H1 (cell line): Measurements from ENCODE around the gene EIF2B5. TPM values are rescaled to one million over a fixed set of nuclear protein-coding genes. Genes with fewer than 3 reads are reported as not detected.

Source experiments
- CTCF ChIA-PET: fragments of 300-600 bp; sonication (Branson Sonifier 250); formaldehyde crosslinking; loops from one replicate; lab custom pipeline; 2021; ENCODE audit not compliant: partially characterized antibody; lab: Charles Lee
- POLR2A ChIA-PET: fragments of 300-600 bp; sonication (Branson Sonifier 250); formaldehyde crosslinking; loops from one replicate; lab custom pipeline; 2021; ENCODE audit warnings: inconsistent platforms; ENCODE audit not compliant: partially characterized antibody; lab: Charles Lee
- DNase-seq, 2 experiments: peaks; one replicate each; pipeline versions ENCODE4 v3.0.0 to v3.0.0-alpha.2; 2010 to 2022; ENCODE audit warnings: low spot score in 2 of 2, low read depth in 1 of 2, mixed read lengths in 1 of 2
- FAIRE-seq: peaks from 2 replicates; lab custom pipeline; 2011; peaks lifted over from hg19 to GRCh38; lab: Jason Lieb, UNC
- H2AFZ ChIP-seq: 2 replicates; pipeline ENCODE4 v1.8.1; 2012; ENCODE audit warnings: low read length, inconsistent platforms
- H2AK5ac ChIP-seq: 2 replicates; pipeline ENCODE4 v1.6.1; 2013; ENCODE audit warnings: low read depth, low read length
- H2BK120ac ChIP-seq: replicated peaks from 2 replicates; pipeline ENCODE3; 2013; ENCODE audit warnings: low read depth, low read length, inconsistent platforms
- H2BK12ac ChIP-seq: 2 replicates; pipeline ENCODE4 v1.6.1; 2013; ENCODE audit warnings: low read depth, low read length
- H2BK15ac ChIP-seq: 2 replicates; pipeline ENCODE4 v1.6.1; 2013; ENCODE audit warnings: low read length
- H2BK20ac ChIP-seq: 2 replicates; pipeline ENCODE4 v1.6.1; 2013; ENCODE audit warnings: low read length
- H2BK5ac ChIP-seq: 2 replicates; pipeline ENCODE4 v1.6.1; 2013; ENCODE audit warnings: low read depth, low read length
- H3K14ac ChIP-seq: 2 replicates; pipeline ENCODE4 v1.6.1; 2013; ENCODE audit warnings: inconsistent platforms; ENCODE audit not compliant: insufficient read length
- H3K18ac ChIP-seq: 2 replicates; pipeline ENCODE4 v1.6.1; 2013; ENCODE audit warnings: low read length; ENCODE audit errors: extremely low read depth
- H3K23ac ChIP-seq: 2 replicates; pipeline ENCODE4 v1.6.1; 2013; ENCODE audit warnings: inconsistent platforms; ENCODE audit not compliant: insufficient read length
- H3K23me2 ChIP-seq: 2 replicates; pipeline ENCODE4 v1.6.1; 2013; ENCODE audit warnings: low read depth, low read length
- H3K27ac ChIP-seq: 2 replicates; pipeline ENCODE4 v1.6.1; 2011; ENCODE audit warnings: low read depth, low read length, inconsistent platforms
- H3K27me3 ChIP-seq, 4 experiments: replicated peaks in 1 of 4; 1 replicate in 1 of 4; 2 replicates in 3 of 4; pipeline versions ENCODE4 v1.6.1 to v1.8.1; 2011 to 2013; ENCODE audit warnings: low read length in 3 of 4, mild to moderate bottlenecking in 3 of 4, inconsistent platforms in 2 of 4, mixed read lengths in 2 of 4, moderate library complexity in 1 of 4; ENCODE audit not compliant: control insufficient read depth in 3 of 4, insufficient read depth in 3 of 4; ENCODE audit errors: extremely low read depth in 1 of 4
- H3K36me3 ChIP-seq, 4 experiments: 2 replicates each; pipeline versions ENCODE4 v1.6.1 to v1.8.1; 2011 to 2013; ENCODE audit warnings: mild to moderate bottlenecking in 4 of 4, low read length in 3 of 4, moderate library complexity in 2 of 4, control low read depth in 1 of 4, inconsistent platforms in 1 of 4; ENCODE audit not compliant: insufficient read depth in 4 of 4, control insufficient read depth in 2 of 4
- H3K4ac ChIP-seq: replicated peaks from 2 replicates; pipeline ENCODE3; 2013; ENCODE audit warnings: low read length, low read depth, mixed read lengths, inconsistent platforms; ENCODE audit not compliant: insufficient read length
- H3K4me1 ChIP-seq, 4 experiments: replicated peaks in 1 of 4; 1 replicate in 1 of 4; 2 replicates in 3 of 4; pipeline versions ENCODE4 v1.6.1 to v1.8.1; 2011 to 2013; ENCODE audit warnings: low read length in 3 of 4, inconsistent platforms in 2 of 4, mixed read lengths in 1 of 4; ENCODE audit not compliant: insufficient read depth in 4 of 4, control insufficient read depth in 3 of 4
- H3K4me2 ChIP-seq, 2 experiments: 2 replicates each; pipeline versions ENCODE4 v1.6.1 to v1.8.1; 2011 to 2013; ENCODE audit warnings: low read depth in 2 of 2, low read length in 2 of 2, control low read depth in 1 of 2, inconsistent platforms in 1 of 2, mild to moderate bottlenecking in 1 of 2; ENCODE audit not compliant: insufficient read depth in 1 of 2
- H3K4me3 ChIP-seq, 4 experiments: fragments of 200-600, 300-600 bp in 1 of 4; sonication (generic), shearing (Covaris generic), sonication (Bioruptor Twin) in 1 of 4; 2 replicates each; pipeline versions ENCODE4 v1.5.1 to v1.8.1; 2011 to 2016; ENCODE audit warnings: low read length in 4 of 4, low read depth in 3 of 4, control low read depth in 2 of 4, inconsistent platforms in 2 of 4, mild to moderate bottlenecking in 2 of 4, mixed read lengths in 1 of 4, moderate library complexity in 1 of 4; ENCODE audit not compliant: insufficient read depth in 2 of 4; ENCODE audit errors: extremely low read depth in 1 of 4
- H3K56ac ChIP-seq: replicated peaks from 2 replicates; pipeline ENCODE3; 2013; ENCODE audit warnings: low read depth, mild to moderate bottlenecking, mixed read lengths, low read length, inconsistent platforms; ENCODE audit not compliant: insufficient read length
- H3K79me1 ChIP-seq: 2 replicates; pipeline ENCODE4 v1.6.1; 2013; ENCODE audit warnings: low read depth, low read length, control low read depth
- H3K79me2 ChIP-seq, 2 experiments: 2 replicates each; pipeline versions ENCODE4 v1.6.1 to v1.8.1; 2012 to 2013; ENCODE audit warnings: low read length in 2 of 2, mild to moderate bottlenecking in 2 of 2, inconsistent platforms in 1 of 2; ENCODE audit not compliant: insufficient read depth in 2 of 2, control insufficient read depth in 1 of 2
- H3K9ac ChIP-seq, 4 experiments: replicated peaks in 1 of 4; 1 replicate in 1 of 4; 2 replicates in 3 of 4; pipeline versions ENCODE4 v1.6.1 to v1.8.1; 2011 to 2013; ENCODE audit warnings: low read depth in 3 of 4, low read length in 3 of 4, control low read depth in 2 of 4, mild to moderate bottlenecking in 2 of 4, moderate library complexity in 2 of 4, inconsistent platforms in 1 of 4; ENCODE audit errors: extremely low read depth in 1 of 4
- H3K9me3 ChIP-seq, 2 experiments: 2 replicates each; pipeline versions ENCODE4 v1.6.1 to v1.8.1; 2012 to 2013; ENCODE audit warnings: mild to moderate bottlenecking in 2 of 2, moderate library complexity in 2 of 2, control low read depth in 1 of 2, inconsistent platforms in 1 of 2, low read depth in 1 of 2, low read length in 1 of 2, mixed read lengths in 1 of 2; ENCODE audit not compliant: insufficient read depth in 2 of 2
- H4K20me1 ChIP-seq, 2 experiments: replicated peaks in 1 of 2; 2 replicates each; pipeline versions ENCODE3 to v1.8.1; 2011 to 2013; ENCODE audit warnings: inconsistent platforms in 2 of 2, low read length in 2 of 2, mild to moderate bottlenecking in 1 of 2; ENCODE audit not compliant: insufficient read depth in 2 of 2, control insufficient read depth in 1 of 2
- H4K5ac ChIP-seq: 2 replicates; pipeline ENCODE4 v1.6.1; 2013; ENCODE audit warnings: low read length, low read depth, mixed read lengths, inconsistent platforms; ENCODE audit not compliant: insufficient read length
- H4K8ac ChIP-seq: 2 replicates; pipeline ENCODE4 v1.8.0; 2013; ENCODE audit warnings: mild to moderate bottlenecking, moderate library complexity, low read length, inconsistent platforms; ENCODE audit not compliant: insufficient read depth; ENCODE audit errors: extremely low read depth
- H4K91ac ChIP-seq: replicated peaks from 2 replicates; pipeline ENCODE3; 2013; ENCODE audit warnings: low read length, mixed read lengths, inconsistent platforms; ENCODE audit not compliant: insufficient read length
- FOSL1 ChIP-seq: IDR thresholded peaks from 2 replicates; pipeline ENCODE4 v1.6.1; 2011; ENCODE audit warnings: mild to moderate bottlenecking, low read depth, low read length, moderate library complexity; ENCODE audit not compliant: insufficient read depth
- POLR2AphosphoS5 ChIP-seq: IDR thresholded peaks from 2 replicates; pipeline ENCODE4 v1.6.1; 2011; ENCODE audit warnings: low read depth, low read length
- RAD21 ChIP-seq, 2 experiments: IDR thresholded peaks in 1 of 2; conservative IDR thresholded peaks in 1 of 2; 2 replicates each; pipeline ENCODE4 v1.6.1; 2011; ENCODE audit warnings: low read depth in 2 of 2, low read length in 2 of 2, improper control_type of control experiment in 1 of 2, inconsistent platforms in 1 of 2, mild to moderate bottlenecking in 1 of 2, moderate library complexity in 1 of 2
- RFX5 ChIP-seq: IDR thresholded peaks from 2 replicates; pipeline ENCODE4 v1.6.1; 2011; ENCODE audit warnings: low read depth, low read length, improper control_type of control experiment, borderline replicate concordance
- SIN3A ChIP-seq, 2 experiments: IDR thresholded peaks in 1 of 2; conservative IDR thresholded peaks in 1 of 2; 2 replicates each; pipeline ENCODE4 v1.6.1; 2011 to 2012; ENCODE audit warnings: low read length in 2 of 2, improper control_type of control experiment in 1 of 2, low read depth in 1 of 2, mild to moderate bottlenecking in 1 of 2
- WGBS, 2 experiments: shearing (Covaris generic) in 1 of 2; methylation state at CpG; one replicate each; pipeline versions ENCODE4 v1.1.6 to v1.1.7; 2013 to 2015; ENCODE audit warnings: low lambda C conversion rate in 2 of 2, mixed read lengths in 2 of 2, inconsistent platforms in 1 of 2, low coverage in 1 of 2, missing lambda C conversion rate in 1 of 2; ENCODE audit not compliant: insufficient replicate concordance in 2 of 2, insufficient coverage in 1 of 2, insufficient read length in 1 of 2; ENCODE audit errors: extremely low coverage in 1 of 2, missing lambda C conversion rate in 1 of 2; 5-methylcytosine and 5-hydroxymethylcytosine counted together
- polyA plus RNA-seq, 7 experiments: library from polyadenylated mRNA; depleted of rRNA in 3 of 7; stranded (reverse) in 5 of 7; unstranded in 2 of 7; fragments of >200 nt in 5 of 7; fragments of 200-250 nt in 2 of 7; gene quantifications; 1 replicate in 5 of 7; 2 replicates in 1 of 7; 4 replicates in 1 of 7; pipeline versions ENCODE4 v1.2.1 to v1.2.3, GENCODE V29; 2011 to 2013; ENCODE audit warnings: missing spikeins in 2 of 7, mixed read lengths in 2 of 7
- total RNA-seq: library from RNA; stranded (reverse); fragmentation: NEBNext Ultra II Directional; extraction: Animal tissue kit (Norgen Biotek cat#: 25700); gene quantifications from 2 replicates; pipeline ENCODE4 v1.2.1, GENCODE V29; 2021
- TF ChIP-seq, protein P1 (sequence below), 3 experiments: IDR thresholded peaks; 1 replicate in 2 of 3; 2 replicates in 1 of 3; pipeline versions ENCODE4 v1.5.1 to v1.6.1; 2011; ENCODE audit warnings: low read length in 3 of 3, mild to moderate bottlenecking in 3 of 3, inconsistent platforms in 2 of 3, low read depth in 1 of 3, moderate library complexity in 1 of 3; ENCODE audit not compliant: insufficient read depth in 1 of 3; ENCODE audit errors: control extremely low read depth in 1 of 3
- TF ChIP-seq, protein P2 (sequence below): IDR thresholded peaks from 2 replicates; pipeline ENCODE4 v1.6.1; 2011; ENCODE audit warnings: low read depth, mild to moderate bottlenecking, low read length; ENCODE audit not compliant: insufficient read depth

Gene EIF2B5
- total and polyA plus RNA-seq, 2 of the 8 experiments (the other 6 are each of a cell fraction or from before 2014, with no cell fraction given), result 33.1 to 40.0 TPM

DNA sequence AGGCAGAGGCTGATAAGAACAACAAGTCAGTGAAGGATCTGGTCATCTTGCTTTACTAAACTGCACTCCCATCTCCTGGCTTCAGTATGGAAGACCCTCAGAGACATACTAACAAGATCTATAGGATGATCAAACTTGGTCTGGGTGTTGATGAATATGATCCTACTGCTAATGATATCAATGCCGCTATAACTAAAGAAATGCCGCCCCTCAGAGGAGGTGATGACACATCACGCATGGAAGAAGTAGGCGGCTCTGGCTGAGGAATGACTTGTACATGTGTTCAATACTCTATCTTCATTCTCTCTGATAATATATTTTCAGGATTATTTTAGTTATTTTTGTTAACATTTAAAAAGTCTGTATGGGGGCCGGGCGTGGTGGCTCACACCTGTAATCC lies 17.5 kb upstream of the EIF2B5 start:
- Histone ChIP-seq H4K20me1 (no peaks in the 10 kb centered on the region), H3K9me3 (no peaks in the 10 kb centered on the region), H2BK120ac (no peak overlapping the region), H3K4ac (no peak overlapping the region), H2AFZ (no peak overlapping the region), H3K36me3 (no peaks in the 10 kb centered on the region), H3K27me3 (no peaks in the 10 kb centered on the region), H3K23me2 (no peaks in the 10 kb centered on the region), H3K14ac (no peak overlapping the region), H4K91ac (no peak overlapping the region), H3K79me1 (no peaks in the 10 kb centered on the region), H2BK5ac (no peak overlapping the region), H4K5ac (no peak overlapping the region), H3K4me1 (no peaks in the 10 kb centered on the region), H3K4me3 (no peak overlapping the region), H2BK15ac (no peak overlapping the region), H3K79me2 (no peaks in the 10 kb centered on the region), H2BK20ac (no peak overlapping the region), H3K4me2 (no peak overlapping the region), H2AK5ac (no peak overlapping the region), H4K8ac (no peak overlapping the region), H2BK12ac (no peak overlapping the region), H3K9ac (no peak overlapping the region), H3K27ac (no peak overlapping the region), H3K18ac (no peak overlapping the region), H3K56ac (no peak overlapping the region), H3K23ac (no peak overlapping the region)
- TF ChIP-seq, protein P1, sequence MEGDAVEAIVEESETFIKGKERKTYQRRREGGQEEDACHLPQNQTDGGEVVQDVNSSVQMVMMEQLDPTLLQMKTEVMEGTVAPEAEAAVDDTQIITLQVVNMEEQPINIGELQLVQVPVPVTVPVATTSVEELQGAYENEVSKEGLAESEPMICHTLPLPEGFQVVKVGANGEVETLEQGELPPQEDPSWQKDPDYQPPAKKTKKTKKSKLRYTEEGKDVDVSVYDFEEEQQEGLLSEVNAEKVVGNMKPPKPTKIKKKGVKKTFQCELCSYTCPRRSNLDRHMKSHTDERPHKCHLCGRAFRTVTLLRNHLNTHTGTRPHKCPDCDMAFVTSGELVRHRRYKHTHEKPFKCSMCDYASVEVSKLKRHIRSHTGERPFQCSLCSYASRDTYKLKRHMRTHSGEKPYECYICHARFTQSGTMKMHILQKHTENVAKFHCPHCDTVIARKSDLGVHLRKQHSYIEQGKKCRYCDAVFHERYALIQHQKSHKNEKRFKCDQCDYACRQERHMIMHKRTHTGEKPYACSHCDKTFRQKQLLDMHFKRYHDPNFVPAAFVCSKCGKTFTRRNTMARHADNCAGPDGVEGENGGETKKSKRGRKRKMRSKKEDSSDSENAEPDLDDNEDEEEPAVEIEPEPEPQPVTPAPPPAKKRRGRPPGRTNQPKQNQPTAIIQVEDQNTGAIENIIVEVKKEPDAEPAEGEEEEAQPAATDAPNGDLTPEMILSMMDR (IDR thresholded peaks at IDR 0.05; ENCODE audit: control extremely low read depth in 1 of 3, insufficient read depth in 1 of 3, low read depth in 1 of 3, low read length in 3 of 3), result peak; percentile 15 to 23 (median 21); a peak in 3 of 4 replicates
- TF ChIP-seq FOSL1 (no peak), POLR2AphosphoS5 (no peak), SIN3A (conservative IDR thresholded peaks at IDR 0.05 in 1 of 2, IDR thresholded peaks at IDR 0.05 in 1 of 2; ENCODE audit: low read depth in 1 of 2, low read length in 2 of 2) (no peak), RFX5 (no peak), RAD21 (IDR thresholded peaks at IDR 0.05 in 1 of 2, conservative IDR thresholded peaks at IDR 0.05 in 1 of 2; ENCODE audit: low read depth in 2 of 2, low read length in 2 of 2) (peak; percentile 52 to 61)
- TF ChIP-seq, protein P2, sequence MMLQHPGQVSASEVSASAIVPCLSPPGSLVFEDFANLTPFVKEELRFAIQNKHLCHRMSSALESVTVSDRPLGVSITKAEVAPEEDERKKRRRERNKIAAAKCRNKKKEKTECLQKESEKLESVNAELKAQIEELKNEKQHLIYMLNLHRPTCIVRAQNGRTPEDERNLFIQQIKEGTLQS, result no peak
- 87% methylated on average over 6 of the region's 6 CpGs; no CpG with 5 or more reads in 1 of the 2 experiments for WGBS, 2 experiments
- ChIA-PET CTCF (interaction anchor here (0.7 to 1.3 kb wide), 3 partner anchors 10 to 74 kb away, joined by 3 to 4 read pairs (median 3); no protein-coding TSS in a partner anchor), POLR2A (no interaction called here)
- no peak for DNase-seq
- FAIRE-seq, result no peak
